GM23338 (cell line): ENCODE data around the gene VPS41. TPM values are rescaled to one million over a fixed set of nuclear protein-coding genes. Genes with fewer than 3 reads are reported as not detected.
A peak's percentile ranks its signal among the peaks of the same experiment; 100 is the strongest.

ENCODE experiments used
- ATAC-seq: fragments of 200-7000 bp; cut with Tn5 transposase; 3 replicates; pipeline ENCODE4 v1.9.1; 2020
- DNase-seq: peaks from one replicate; pipeline ENCODE4 v3.0.0-alpha.2; 2015; ENCODE audit warnings: low spot score
- H2AFZ ChIP-seq: fragments of 200-600 bp; sonication (generic); 2 replicates; pipeline ENCODE4 v1.8.0; 2016; ENCODE audit warnings: antibody characterized with exemption, mild to moderate bottlenecking, moderate library complexity
- H3F3A ChIP-seq: fragments of 200-600 bp; sonication (generic); replicated peaks from 2 replicates; pipeline ENCODE4 v1.8.0; 2017; ENCODE audit warnings: antibody characterized with exemption, mixed run types, low read depth
- H3K27ac ChIP-seq: fragments of 200-600 bp; sonication (generic); 2 replicates; pipeline ENCODE4 v1.6.1; 2016; ENCODE audit warnings: low read depth
- H3K27me3 ChIP-seq: fragments of 200-600 bp; sonication (generic); 2 replicates; pipeline ENCODE4 v1.8.0; 2016; ENCODE audit warnings: mild to moderate bottlenecking, mixed run types, moderate library complexity; ENCODE audit not compliant: insufficient read depth
- H3K36me3 ChIP-seq: fragments of 200-600 bp; sonication (generic); 2 replicates; pipeline ENCODE4 v1.8.0; 2016; ENCODE audit warnings: mild to moderate bottlenecking; ENCODE audit not compliant: insufficient read depth
- H3K4me1 ChIP-seq: fragments of 200-600 bp; sonication (generic); 2 replicates; pipeline ENCODE4 v1.8.0; 2016; ENCODE audit warnings: mild to moderate bottlenecking, moderate library complexity; ENCODE audit not compliant: insufficient read depth
- H3K4me2 ChIP-seq: fragments of 200-600 bp; sonication (generic); 2 replicates; pipeline ENCODE4 v1.7.1; 2017; ENCODE audit warnings: mixed run types
- H3K4me3 ChIP-seq: fragments of 200-600 bp; sonication (generic); 2 replicates; pipeline ENCODE4 v1.6.1; 2016; ENCODE audit warnings: mixed run types
- H3K79me2 ChIP-seq: fragments of 200-600 bp; sonication (generic); replicated peaks from 2 replicates; pipeline ENCODE4 v1.8.0; 2017; ENCODE audit warnings: mild to moderate bottlenecking; ENCODE audit not compliant: insufficient read depth
- H3K9me2 ChIP-seq: fragments of 200-600 bp; sonication (generic); 2 replicates; pipeline ENCODE4 v1.8.0; 2017; ENCODE audit not compliant: insufficient read depth
- H4K20me1 ChIP-seq: fragments of 200-600 bp; sonication (generic); replicated peaks from 2 replicates; pipeline ENCODE4 v1.8.0; 2017; ENCODE audit warnings: mild to moderate bottlenecking; ENCODE audit not compliant: insufficient read depth
- H3K27ac Mint-ChIP-seq: 2 replicates; pipeline ENCODE4 v1.8.0; 2020; ENCODE audit warnings: inconsistent platforms, mild to moderate bottlenecking, moderate library complexity, mixed read lengths
- H3K27me3 Mint-ChIP-seq: 3 replicates; pipeline ENCODE4 v1.8.0; 2022; ENCODE audit warnings: low read depth, mild to moderate bottlenecking, moderate library complexity, mixed read lengths, inconsistent platforms; ENCODE audit not compliant: insufficient read depth, poor library complexity
- H3K36me3 Mint-ChIP-seq: 3 replicates; pipeline ENCODE4 v1.8.0; 2021; ENCODE audit warnings: low read depth, mild to moderate bottlenecking, inconsistent platforms, moderate library complexity, mixed read lengths
- H3K4me1 Mint-ChIP-seq: 3 replicates; pipeline ENCODE4 v1.8.0; 2020; ENCODE audit warnings: mild to moderate bottlenecking, inconsistent platforms, mixed read lengths
- H3K4me3 Mint-ChIP-seq: 3 replicates; pipeline ENCODE4 v1.8.0; 2021; ENCODE audit warnings: moderate library complexity, mild to moderate bottlenecking, inconsistent platforms, mixed read lengths
- H3K9me3 Mint-ChIP-seq: 3 replicates; pipeline ENCODE4 v1.8.0; 2020; ENCODE audit warnings: moderate library complexity, mild to moderate bottlenecking, inconsistent platforms, mixed read lengths
- EZH2phosphoT487 ChIP-seq: fragments of 200-600 bp; sonication (generic); IDR thresholded peaks from one replicate; pipeline ENCODE4 v1.8.1; 2018; ENCODE audit warnings: antibody characterized with exemption; ENCODE audit not compliant: unreplicated experiment
- JUNB ChIP-seq: IDR thresholded peaks from one replicate; pipeline ENCODE4 v1.6.1; 2016; ENCODE audit warnings: antibody characterized with exemption; ENCODE audit not compliant: unreplicated experiment
- NANOG ChIP-seq: IDR thresholded peaks from 2 replicates; pipeline ENCODE4 v1.6.1; 2016; ENCODE audit warnings: antibody characterized with exemption, borderline replicate concordance
- POLR2AphosphoS5 ChIP-seq: IDR thresholded peaks from 2 replicates; pipeline ENCODE4 v1.6.1; 2016; ENCODE audit warnings: antibody characterized with exemption, low read depth
- REST ChIP-seq: IDR thresholded peaks from one replicate; pipeline ENCODE4 v1.6.1; 2018; ENCODE audit warnings: antibody characterized with exemption; ENCODE audit not compliant: unreplicated experiment
- STAT1 ChIP-seq: IDR thresholded peaks from one replicate; pipeline ENCODE4 v1.6.1; 2016; ENCODE audit warnings: antibody characterized with exemption; ENCODE audit not compliant: unreplicated experiment
- ZNF114 ChIP-seq: fragments of 250-450 bp; sonication (Bioruptor Pico); IDR thresholded peaks from 2 replicates; pipeline ENCODE4 v1.5.0; 2020; ENCODE audit warnings: mild to moderate bottlenecking, moderate library complexity
- polyA plus RNA-seq: library from polyadenylated mRNA; unstranded; fragments of >200 nt; fragmentation: Nextera tagmentation; extraction: Ambion mirVana; gene quantifications from 2 replicates; pipeline ENCODE4 v1.2.1, GENCODE V29; 2016
- total RNA-seq: library from RNA; depleted of rRNA; stranded (reverse); fragments of >200 nt; shearing (Covaris generic); gene quantifications from 2 replicates; pipeline ENCODE4 v1.2.3, GENCODE V29; 2014
- TF ChIP-seq, protein P1 (sequence below): fragments of 250-450 bp; sonication (Bioruptor Pico); IDR thresholded peaks from 2 replicates; pipeline ENCODE4 v1.5.0; 2020; ENCODE audit warnings: mild to moderate bottlenecking, moderate library complexity
- TF ChIP-seq, protein P2 (sequence below), 2 experiments: fragments of 200-600 bp in 1 of 2; sonication (generic) in 1 of 2; conservative IDR thresholded peaks; 2 replicates each; pipeline versions ENCODE4 v1.5.1 to v1.6.1; 2016 to 2017; ENCODE audit warnings: antibody characterized with exemption in 2 of 2, low read depth in 2 of 2, mild to moderate bottlenecking in 2 of 2, moderate library complexity in 1 of 2

VPS41 gene
- total and polyA plus RNA-seq, 2 experiments from 2014 or later, result 20.2 to 41.2 TPM

DNA sequence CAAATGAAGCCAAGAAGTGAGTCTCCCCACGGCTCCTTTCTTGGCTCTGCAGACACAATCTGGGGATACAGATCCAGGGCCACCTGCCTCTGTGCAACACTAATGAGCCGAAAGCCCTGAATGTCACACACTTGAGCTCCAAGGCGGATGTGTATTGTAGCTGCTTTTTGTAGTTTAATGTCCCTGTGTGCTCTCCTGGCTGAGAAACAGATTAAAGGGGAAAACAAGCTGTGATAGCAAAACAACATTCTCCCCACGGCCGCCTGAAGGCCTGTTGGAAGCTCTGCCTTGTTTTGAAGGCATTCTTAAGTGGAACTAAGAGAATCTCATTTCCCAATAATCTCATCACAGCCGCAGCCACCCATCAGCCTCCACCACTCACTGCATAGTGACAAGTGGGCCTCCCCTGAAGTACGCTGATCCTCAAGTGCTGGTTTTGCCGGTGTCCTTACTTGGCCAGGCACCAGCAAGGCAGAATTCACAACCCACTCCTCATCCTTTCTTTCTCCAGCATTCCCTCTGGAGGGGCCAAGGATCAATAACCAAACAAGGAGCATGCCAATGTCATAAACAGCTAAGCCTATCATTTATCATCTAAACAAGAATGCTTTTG is 233.4 kb downstream of the VPS41 start:
- no peak for ATAC-seq
- H3F3A ChIP-seq, result no peaks in the 10 kb centered on the region
- peak overlapping the region; percentile 60 for H2AFZ ChIP-seq
- no peaks in the 10 kb centered on the region for H3K4me1 ChIP-seq
- H4K20me1 ChIP-seq, result no peaks in the 10 kb centered on the region
- H3K4me2 ChIP-seq, result no peak overlapping the region
- Mint-ChIP-seq H3K4me1 (peaks cover 2% of the 10 kb centered on the region), H3K9me3 (no peaks in the 10 kb centered on the region), H3K36me3 (no peaks in the 10 kb centered on the region), H3K27me3 (peaks cover 5% of the 10 kb centered on the region), H3K4me3 (no peak overlapping the region), H3K27ac (no peak overlapping the region)
- no peak overlapping the region for H3K4me3 ChIP-seq
- no peaks in the 10 kb centered on the region for H3K27me3 ChIP-seq
- H3K79me2 ChIP-seq, result no peaks in the 10 kb centered on the region
- TF ChIP-seq ZNF114 (CRISPR knock-in tag), result no peak
- TF ChIP-seq, protein P1, sequence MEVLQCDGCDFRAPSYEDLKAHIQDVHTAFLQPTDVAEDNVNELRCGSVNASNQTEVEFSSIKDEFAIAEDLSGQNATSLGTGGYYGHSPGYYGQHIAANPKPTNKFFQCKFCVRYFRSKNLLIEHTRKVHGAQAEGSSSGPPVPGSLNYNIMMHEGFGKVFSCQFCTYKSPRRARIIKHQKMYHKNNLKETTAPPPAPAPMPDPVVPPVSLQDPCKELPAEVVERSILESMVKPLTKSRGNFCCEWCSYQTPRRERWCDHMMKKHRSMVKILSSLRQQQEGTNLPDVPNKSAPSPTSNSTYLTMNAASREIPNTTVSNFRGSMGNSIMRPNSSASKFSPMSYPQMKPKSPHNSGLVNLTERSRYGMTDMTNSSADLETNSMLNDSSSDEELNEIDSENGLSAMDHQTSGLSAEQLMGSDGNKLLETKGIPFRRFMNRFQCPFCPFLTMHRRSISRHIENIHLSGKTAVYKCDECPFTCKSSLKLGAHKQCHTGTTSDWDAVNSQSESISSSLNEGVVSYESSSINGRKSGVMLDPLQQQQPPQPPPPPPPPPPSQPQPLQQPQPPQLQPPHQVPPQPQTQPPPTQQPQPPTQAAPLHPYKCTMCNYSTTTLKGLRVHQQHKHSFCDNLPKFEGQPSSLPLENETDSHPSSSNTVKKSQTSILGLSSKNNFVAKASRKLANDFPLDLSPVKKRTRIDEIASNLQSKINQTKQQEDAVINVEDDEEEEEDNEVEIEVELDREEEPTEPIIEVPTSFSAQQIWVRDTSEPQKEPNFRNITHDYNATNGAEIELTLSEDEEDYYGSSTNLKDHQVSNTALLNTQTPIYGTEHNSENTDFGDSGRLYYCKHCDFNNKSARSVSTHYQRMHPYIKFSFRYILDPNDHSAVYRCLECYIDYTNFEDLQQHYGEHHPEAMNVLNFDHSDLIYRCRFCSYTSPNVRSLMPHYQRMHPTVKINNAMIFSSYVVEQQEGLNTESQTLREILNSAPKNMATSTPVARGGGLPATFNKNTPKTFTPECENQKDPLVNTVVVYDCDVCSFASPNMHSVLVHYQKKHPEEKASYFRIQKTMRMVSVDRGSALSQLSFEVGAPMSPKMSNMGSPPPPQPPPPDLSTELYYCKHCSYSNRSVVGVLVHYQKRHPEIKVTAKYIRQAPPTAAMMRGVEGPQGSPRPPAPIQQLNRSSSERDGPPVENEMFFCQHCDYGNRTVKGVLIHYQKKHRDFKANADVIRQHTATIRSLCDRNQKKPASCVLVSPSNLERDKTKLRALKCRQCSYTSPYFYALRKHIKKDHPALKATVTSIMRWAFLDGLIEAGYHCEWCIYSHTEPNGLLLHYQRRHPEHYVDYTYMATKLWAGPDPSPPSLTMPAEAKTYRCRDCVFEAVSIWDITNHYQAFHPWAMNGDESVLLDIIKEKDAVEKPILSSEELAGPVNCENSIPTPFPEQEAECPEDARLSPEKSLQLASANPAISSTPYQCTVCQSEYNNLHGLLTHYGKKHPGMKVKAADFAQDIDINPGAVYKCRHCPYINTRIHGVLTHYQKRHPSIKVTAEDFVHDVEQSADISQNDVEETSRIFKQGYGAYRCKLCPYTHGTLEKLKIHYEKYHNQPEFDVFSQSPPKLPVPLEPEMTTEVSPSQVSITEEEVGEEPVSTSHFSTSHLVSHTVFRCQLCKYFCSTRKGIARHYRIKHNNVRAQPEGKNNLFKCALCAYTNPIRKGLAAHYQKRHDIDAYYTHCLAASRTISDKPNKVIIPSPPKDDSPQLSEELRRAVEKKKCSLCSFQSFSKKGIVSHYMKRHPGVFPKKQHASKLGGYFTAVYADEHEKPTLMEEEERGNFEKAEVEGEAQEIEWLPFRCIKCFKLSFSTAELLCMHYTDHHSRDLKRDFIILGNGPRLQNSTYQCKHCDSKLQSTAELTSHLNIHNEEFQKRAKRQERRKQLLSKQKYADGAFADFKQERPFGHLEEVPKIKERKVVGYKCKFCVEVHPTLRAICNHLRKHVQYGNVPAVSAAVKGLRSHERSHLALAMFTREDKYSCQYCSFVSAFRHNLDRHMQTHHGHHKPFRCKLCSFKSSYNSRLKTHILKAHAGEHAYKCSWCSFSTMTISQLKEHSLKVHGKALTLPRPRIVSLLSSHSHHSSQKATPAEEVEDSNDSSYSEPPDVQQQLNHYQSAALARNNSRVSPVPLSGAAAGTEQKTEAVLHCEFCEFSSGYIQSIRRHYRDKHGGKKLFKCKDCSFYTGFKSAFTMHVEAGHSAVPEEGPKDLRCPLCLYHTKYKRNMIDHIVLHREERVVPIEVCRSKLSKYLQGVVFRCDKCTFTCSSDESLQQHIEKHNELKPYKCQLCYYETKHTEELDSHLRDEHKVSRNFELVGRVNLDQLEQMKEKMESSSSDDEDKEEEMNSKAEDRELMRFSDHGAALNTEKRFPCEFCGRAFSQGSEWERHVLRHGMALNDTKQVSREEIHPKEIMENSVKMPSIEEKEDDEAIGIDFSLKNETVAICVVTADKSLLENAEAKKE, result no peak
- TF ChIP-seq REST, result no peak
- no peak for TF ChIP-seq STAT1
- no peak for TF ChIP-seq POLR2AphosphoS5
- no peak for TF ChIP-seq EZH2phosphoT487
- TF ChIP-seq NANOG, result no peak
- TF ChIP-seq, protein P2, sequence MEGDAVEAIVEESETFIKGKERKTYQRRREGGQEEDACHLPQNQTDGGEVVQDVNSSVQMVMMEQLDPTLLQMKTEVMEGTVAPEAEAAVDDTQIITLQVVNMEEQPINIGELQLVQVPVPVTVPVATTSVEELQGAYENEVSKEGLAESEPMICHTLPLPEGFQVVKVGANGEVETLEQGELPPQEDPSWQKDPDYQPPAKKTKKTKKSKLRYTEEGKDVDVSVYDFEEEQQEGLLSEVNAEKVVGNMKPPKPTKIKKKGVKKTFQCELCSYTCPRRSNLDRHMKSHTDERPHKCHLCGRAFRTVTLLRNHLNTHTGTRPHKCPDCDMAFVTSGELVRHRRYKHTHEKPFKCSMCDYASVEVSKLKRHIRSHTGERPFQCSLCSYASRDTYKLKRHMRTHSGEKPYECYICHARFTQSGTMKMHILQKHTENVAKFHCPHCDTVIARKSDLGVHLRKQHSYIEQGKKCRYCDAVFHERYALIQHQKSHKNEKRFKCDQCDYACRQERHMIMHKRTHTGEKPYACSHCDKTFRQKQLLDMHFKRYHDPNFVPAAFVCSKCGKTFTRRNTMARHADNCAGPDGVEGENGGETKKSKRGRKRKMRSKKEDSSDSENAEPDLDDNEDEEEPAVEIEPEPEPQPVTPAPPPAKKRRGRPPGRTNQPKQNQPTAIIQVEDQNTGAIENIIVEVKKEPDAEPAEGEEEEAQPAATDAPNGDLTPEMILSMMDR (conservative IDR thresholded peaks at IDR 0.05; ENCODE audit: low read depth in 2 of 2), result no peak
- TF ChIP-seq JUNB, result no peak
- no peak overlapping the region for H3K27ac ChIP-seq
- DNase-seq, result peak; percentile 20
- 0 out of 2 replicates have a peak, but pooled peaks cover 6% of the 10 kb centered on the region for H3K9me2 ChIP-seq
- H3K36me3 ChIP-seq, result no peaks in the 10 kb centered on the region
